Glutamatergic neuron (in vitro differentiated cells): ENCODE measurements around the gene RUNX3. TPM values are rescaled to one million over a fixed set of nuclear protein-coding genes. Genes with fewer than 3 reads are reported as not detected.

Source experiments
- DNase-seq: peaks from one replicate; pipeline ENCODE4 v3.0.0; 2022
- H3K27ac Mint-ChIP-seq: one replicate; pipeline ENCODE4 v1.8.0; 2020; ENCODE audit warnings: mild to moderate bottlenecking, mixed read lengths, inconsistent platforms; ENCODE audit not compliant: unreplicated experiment
- H3K27me3 Mint-ChIP-seq: one replicate; pipeline ENCODE4 v1.8.0; 2020; ENCODE audit warnings: mild to moderate bottlenecking, moderate library complexity, mixed read lengths, inconsistent platforms; ENCODE audit not compliant: unreplicated experiment
- H3K36me3 Mint-ChIP-seq: one replicate; pipeline ENCODE4 v1.8.0; 2020; ENCODE audit warnings: mild to moderate bottlenecking, mixed read lengths, inconsistent platforms; ENCODE audit not compliant: unreplicated experiment
- H3K4me1 Mint-ChIP-seq: one replicate; pipeline ENCODE4 v1.8.0; 2020; ENCODE audit warnings: mild to moderate bottlenecking, low read depth, mixed read lengths, inconsistent platforms; ENCODE audit not compliant: unreplicated experiment
- H3K4me3 Mint-ChIP-seq: one replicate; pipeline ENCODE4 v1.8.0; 2020; ENCODE audit warnings: mild to moderate bottlenecking, mixed read lengths, inconsistent platforms; ENCODE audit not compliant: unreplicated experiment
- H3K9me3 Mint-ChIP-seq: one replicate; pipeline ENCODE4 v1.8.0; 2020; ENCODE audit warnings: mild to moderate bottlenecking, moderate library complexity, mixed read lengths, inconsistent platforms; ENCODE audit not compliant: unreplicated experiment
- CTCF ChIP-seq: fragments of 200-600 bp; sonication (generic); IDR thresholded peaks from one replicate; pipeline ENCODE4 v1.5.0; 2021; ENCODE audit not compliant: partially characterized antibody, unreplicated experiment
- total RNA-seq: library from RNA; stranded (reverse); fragmentation: NEBNext Ultra II Directional; extraction: Animal tissue kit (Norgen Biotek cat#: 25700); gene quantifications from one replicate; pipeline ENCODE4 v1.2.1, GENCODE V29; 2021; ENCODE audit not compliant: unreplicated experiment

The RUNX3 gene
- total RNA-seq, 1 donor from 2014 or later = 0.15 TPM

- H3K4me3 Mint-ChIP-seq = no peak overlapping the region
- H3K4me1 Mint-ChIP-seq = peaks cover 4% of the 10 kb centered on the region
- TF ChIP-seq CTCF = no peak
- H3K27ac Mint-ChIP-seq = no peak overlapping the region
- DNase-seq = no peak
- peaks cover 4% of the 10 kb centered on the region for H3K27me3 Mint-ChIP-seq
- H3K36me3 Mint-ChIP-seq = no peaks in the 10 kb centered on the region
- peaks cover 3% of the 10 kb centered on the region for H3K9me3 Mint-ChIP-seq
Observed at GRCh38 chr1:24946861-24947658, 17.0 kb upstream of the RUNX3 start.

GRCh38 chr1:24945354-24946326, 15.6 kb upstream of the RUNX3 start:
- Mint-ChIP-seq H3K4me3 (no peak overlapping the region), H3K36me3 (no peaks in the 10 kb centered on the region), H3K4me1 (peaks cover 15% of the 10 kb centered on the region), H3K27me3 (peaks cover 7% of the 10 kb centered on the region), H3K9me3 (peaks cover 5% of the 10 kb centered on the region), H3K27ac (no peak overlapping the region)
- DNase-seq = no peak
- TF ChIP-seq CTCF = no peak

GRCh38 chr1:24944318-24944717, 14.2 kb upstream of the RUNX3 start:
- Mint-ChIP-seq H3K4me3 (no peak overlapping the region), H3K9me3 (peaks cover 5% of the 10 kb centered on the region), H3K27me3 (peaks cover 7% of the 10 kb centered on the region), H3K36me3 (no peaks in the 10 kb centered on the region), H3K27ac (no peak overlapping the region), H3K4me1 (peaks cover 21% of the 10 kb centered on the region)
- no peak for TF ChIP-seq CTCF
- no peak for DNase-seq

GRCh38 chr1:24942789-24943188, 12.7 kb upstream of the RUNX3 start:
- Mint-ChIP-seq H3K36me3 (no peaks in the 10 kb centered on the region), H3K4me3 (no peak overlapping the region), H3K27ac (no peak overlapping the region), H3K27me3 (peaks cover 4% of the 10 kb centered on the region), H3K4me1 (peaks cover 21% of the 10 kb centered on the region), H3K9me3 (peaks cover 6% of the 10 kb centered on the region)
- DNase-seq = no peak
- no peak for TF ChIP-seq CTCF
